ENCODE measurements around the gene TMEM147.

- TF ChIP-seq HSF1 (IDR thresholded peaks at IDR 0.05; ENCODE audit: low read depth, low read length) = no peak
- TF ChIP-seq REST (IDR thresholded peaks at IDR 0.05; ENCODE audit: low read depth, low read length) = no peak
- no peak for TF ChIP-seq HDAC2 (IDR thresholded peaks at IDR 0.05)
- TF ChIP-seq MXI1 (IDR thresholded peaks at IDR 0.05; ENCODE audit: low read depth, low read length) = no peak
- no peak for TF ChIP-seq POLR2AphosphoS5 (IDR thresholded peaks at IDR 0.05; ENCODE audit: low read length)
- TF ChIP-seq RFX5 (IDR thresholded peaks at IDR 0.05; ENCODE audit: low read depth, low read length) = no peak
- no peak for TF ChIP-seq EGR1 (IDR thresholded peaks at IDR 0.05; ENCODE audit: borderline replicate concordance in 1 of 2, low read depth in 2 of 2, low read length in 2 of 2)
- no peak for TF ChIP-seq MEF2A (IDR thresholded peaks at IDR 0.05; ENCODE audit: insufficient read depth, low read depth, low read length)
- TF ChIP-seq NR2C2 (IDR thresholded peaks at IDR 0.05; ENCODE audit: borderline replicate concordance, control insufficient read depth, insufficient read length, low read depth) = no peak
Measured at GRCh38 chr19:35562776-35563175, 17.4 kb downstream of the TMEM147 start.

Data from GM12878 (cell line).